EL (cell line): ENCODE results near the gene PAPPA2.

Experiments
- DNase-seq: peaks from one replicate; pipeline ENCODE4 v3.0.0-alpha.2; 2016

PAPPA2 gene

GRCh38 chr1:176820391-176821031, 357.5 kb downstream of the PAPPA2 start:
- no peak for DNase-seq

- no peak for DNase-seq
These were observed 363.3 kb downstream of the PAPPA2 start for GRCh38 chr1:176826265-176826664.

GRCh38 chr1:176829261-176829660, 366.3 kb downstream of the PAPPA2 start:
- DNase-seq: no peak

GRCh38 chr1:176831150-176831549, 368.2 kb downstream of the PAPPA2 start:
- no peak for DNase-seq

- DNase-seq: no peak
These were observed 374.7 kb downstream of the PAPPA2 start for GRCh38 chr1:176837708-176838107.

- no peak for DNase-seq
These were observed 375.5 kb downstream of the PAPPA2 start for GRCh38 chr1:176838276-176838995.

- no peak for DNase-seq
These were observed 376.2 kb downstream of the PAPPA2 start for GRCh38 chr1:176839216-176839615.

- no peak for DNase-seq
These were observed 378.3 kb downstream of the PAPPA2 start for GRCh38 chr1:176841238-176841637.

GRCh38 chr1:176843352-176844297, 380.6 kb downstream of the PAPPA2 start:
- peak; percentile 15 for DNase-seq

- DNase-seq: no peak
These were observed 384.1 kb downstream of the PAPPA2 start for GRCh38 chr1:176847052-176847451.

- DNase-seq: no peak
These were observed 386.3 kb downstream of the PAPPA2 start for GRCh38 chr1:176849281-176849680.

- DNase-seq: no peak
These were observed 387.9 kb downstream of the PAPPA2 start for GRCh38 chr1:176850871-176851270.

GRCh38 chr1:176852124-176852523, 389.1 kb downstream of the PAPPA2 start:
- DNase-seq: no peak

GRCh38 chr1:176853503-176853902, 390.5 kb downstream of the PAPPA2 start:
- no peak for DNase-seq

GRCh38 chr1:176854121-176854520, 391.1 kb downstream of the PAPPA2 start:
- DNase-seq: no peak

GRCh38 chr1:176854758-176855745, 392.1 kb downstream of the PAPPA2 start:
- DNase-seq: no peak

GRCh38 chr1:176857632-176858031, 394.7 kb downstream of the PAPPA2 start:
- peak; percentile 13 for DNase-seq

- no peak for DNase-seq
These were observed 395.5 kb downstream of the PAPPA2 start for GRCh38 chr1:176858433-176858916.

- no peak for DNase-seq
These were observed 400.6 kb downstream of the PAPPA2 start for GRCh38 chr1:176863613-176864012.

GRCh38 chr1:176864211-176864610, 401.2 kb downstream of the PAPPA2 start:
- no peak for DNase-seq

- peak; percentile 4 for DNase-seq
These were observed 403.2 kb downstream of the PAPPA2 start for GRCh38 chr1:176866011-176866714.
